Osteoblast (primary cell): ENCODE data around the gene CDT1. TPM values are rescaled to one million over a fixed set of nuclear protein-coding genes. Genes with fewer than 3 reads are reported as not detected.

Source experiments
- DNase-seq: peaks from one replicate; pipeline ENCODE4 v3.0.0; 2011; ENCODE audit warnings: low spot score, mixed read lengths; ENCODE audit not compliant: insufficient read length; ENCODE audit errors: missing footprints
- H2AFZ ChIP-seq: 2 replicates; pipeline ENCODE4 v1.6.0; 2011; ENCODE audit warnings: mild to moderate bottlenecking, low read length
- H3K27ac ChIP-seq: 2 replicates; pipeline ENCODE4 v1.5.1; 2011; ENCODE audit warnings: mild to moderate bottlenecking, low read depth, low read length, moderate library complexity
- H3K27me3 ChIP-seq: 2 replicates; pipeline ENCODE4 v1.6.0; 2012; ENCODE audit warnings: mild to moderate bottlenecking, control low read depth, inconsistent platforms, low read length, moderate library complexity; ENCODE audit not compliant: insufficient read depth
- H3K36me3 ChIP-seq: 2 replicates; pipeline ENCODE4 v1.5.1; 2011; ENCODE audit warnings: mild to moderate bottlenecking, low read length, control low read depth, moderate library complexity; ENCODE audit not compliant: insufficient read depth
- H3K4me1 ChIP-seq: 2 replicates; pipeline ENCODE4 v1.5.1; 2011; ENCODE audit warnings: mild to moderate bottlenecking, low read length, control low read depth, moderate library complexity; ENCODE audit not compliant: insufficient read depth
- H3K4me2 ChIP-seq: 2 replicates; pipeline ENCODE4 v1.6.0; 2011; ENCODE audit warnings: mild to moderate bottlenecking, low read length; ENCODE audit not compliant: insufficient read depth
- H3K4me3 ChIP-seq: fragments of 200-600 bp; sonication (generic); 3 replicates; pipeline ENCODE4 v1.5.1; 2012; ENCODE audit warnings: mild to moderate bottlenecking, low read length, inconsistent platforms; ENCODE audit not compliant: insufficient read depth
- H3K79me2 ChIP-seq: 2 replicates; pipeline ENCODE4 v1.6.0; 2012; ENCODE audit warnings: mild to moderate bottlenecking, low read length, control low read depth, inconsistent platforms; ENCODE audit not compliant: insufficient read depth
- H3K9me3 ChIP-seq: 2 replicates; pipeline ENCODE4 v1.5.1; 2011; ENCODE audit warnings: low read depth, low read length, control low read depth
- H4K20me1 ChIP-seq: 2 replicates; pipeline ENCODE4 v1.6.0; 2012; ENCODE audit warnings: mild to moderate bottlenecking, low read length, control low read depth; ENCODE audit not compliant: insufficient read depth
- total RNA-seq: library from RNA; depleted of rRNA; stranded (reverse); fragments of >200 nt; gene quantifications from 2 replicates; pipeline ENCODE4 v1.2.3, GENCODE V29; 2012
- TF ChIP-seq, protein P1 (sequence below): IDR thresholded peaks from 2 replicates; pipeline ENCODE4 v1.5.1; 2011; ENCODE audit warnings: mild to moderate bottlenecking, low read depth, low read length, moderate library complexity; ENCODE audit errors: extremely low read depth

Gene CDT1
- total RNA-seq, 1 donor, result 2.9 TPM

DNA sequence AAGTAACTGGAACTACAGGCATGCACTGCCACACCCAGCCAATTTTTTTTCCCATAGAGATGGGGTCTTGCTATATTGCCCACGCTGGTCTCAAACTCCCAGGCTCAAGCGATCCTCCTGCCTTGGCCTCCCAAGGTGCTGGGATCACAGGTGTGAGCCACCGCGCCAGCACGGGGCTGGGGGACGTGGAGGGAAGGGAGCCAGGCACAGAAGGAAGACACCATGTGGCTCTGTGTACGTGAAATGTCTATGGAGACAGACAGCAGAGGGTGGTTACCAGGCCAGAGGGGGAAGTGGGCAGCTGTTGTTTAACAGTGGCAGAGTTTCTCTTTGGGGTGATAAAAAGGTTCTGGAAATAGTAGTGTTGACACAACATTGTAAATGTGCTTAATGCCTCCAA lies 14.0 kb upstream of the CDT1 start:
- Histone ChIP-seq H3K27ac (no peak overlapping the region), H4K20me1 (no peaks in the 10 kb centered on the region), H3K9me3 (no peaks in the 10 kb centered on the region), H3K79me2 (no peaks in the 10 kb centered on the region), H3K4me1 (peaks cover 21% of the 10 kb centered on the region), H3K4me3 (no peak overlapping the region), H3K27me3 (no peaks in the 10 kb centered on the region), H3K36me3 (no peaks in the 10 kb centered on the region), H3K4me2 (no peak overlapping the region), H2AFZ (no peak overlapping the region)
- DNase-seq, result peak; percentile 38
- TF ChIP-seq, protein P1, sequence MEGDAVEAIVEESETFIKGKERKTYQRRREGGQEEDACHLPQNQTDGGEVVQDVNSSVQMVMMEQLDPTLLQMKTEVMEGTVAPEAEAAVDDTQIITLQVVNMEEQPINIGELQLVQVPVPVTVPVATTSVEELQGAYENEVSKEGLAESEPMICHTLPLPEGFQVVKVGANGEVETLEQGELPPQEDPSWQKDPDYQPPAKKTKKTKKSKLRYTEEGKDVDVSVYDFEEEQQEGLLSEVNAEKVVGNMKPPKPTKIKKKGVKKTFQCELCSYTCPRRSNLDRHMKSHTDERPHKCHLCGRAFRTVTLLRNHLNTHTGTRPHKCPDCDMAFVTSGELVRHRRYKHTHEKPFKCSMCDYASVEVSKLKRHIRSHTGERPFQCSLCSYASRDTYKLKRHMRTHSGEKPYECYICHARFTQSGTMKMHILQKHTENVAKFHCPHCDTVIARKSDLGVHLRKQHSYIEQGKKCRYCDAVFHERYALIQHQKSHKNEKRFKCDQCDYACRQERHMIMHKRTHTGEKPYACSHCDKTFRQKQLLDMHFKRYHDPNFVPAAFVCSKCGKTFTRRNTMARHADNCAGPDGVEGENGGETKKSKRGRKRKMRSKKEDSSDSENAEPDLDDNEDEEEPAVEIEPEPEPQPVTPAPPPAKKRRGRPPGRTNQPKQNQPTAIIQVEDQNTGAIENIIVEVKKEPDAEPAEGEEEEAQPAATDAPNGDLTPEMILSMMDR, result no peak

DNA sequence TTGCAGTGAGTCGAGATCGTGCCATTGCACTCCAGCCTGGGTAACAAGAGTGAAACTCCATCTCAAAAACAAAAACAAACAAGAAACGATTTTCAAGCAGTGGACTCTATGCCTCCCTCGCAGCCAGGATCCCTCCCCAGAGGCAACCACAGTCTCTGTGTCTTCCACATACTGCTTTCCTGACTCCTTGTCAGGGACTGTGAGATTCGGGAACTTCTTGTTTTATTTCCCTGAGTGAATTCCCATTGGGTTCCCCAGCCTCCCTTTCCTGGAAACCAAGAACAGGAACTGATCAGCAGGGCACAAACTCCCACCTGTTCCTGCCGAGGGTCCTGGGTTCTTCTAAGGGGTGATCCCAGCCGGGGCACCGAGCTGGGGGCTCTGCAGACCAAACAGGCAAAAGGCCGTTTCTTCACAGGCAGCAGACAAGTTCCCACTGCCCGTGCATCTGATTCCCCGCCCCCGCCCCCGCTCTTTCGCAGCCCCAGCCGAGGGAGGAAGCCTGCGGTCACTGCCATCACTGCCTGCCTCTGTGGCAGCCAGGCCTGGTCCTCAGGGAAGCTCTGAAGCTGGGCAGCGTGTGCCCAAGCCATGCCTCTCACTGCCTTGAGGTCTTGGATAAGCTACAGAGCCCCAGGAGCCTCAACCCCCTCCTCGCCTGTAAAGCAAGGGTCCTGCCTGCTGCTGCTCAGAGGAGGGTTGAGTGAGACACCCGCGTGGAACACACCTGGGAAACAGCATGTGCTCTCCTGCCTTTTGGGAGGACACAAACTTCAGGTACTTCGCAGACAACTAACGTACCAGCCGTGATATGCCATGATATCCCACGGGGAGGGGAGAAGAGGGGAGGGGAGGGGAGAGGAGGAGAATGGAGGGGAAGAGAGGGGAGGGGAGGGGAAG lies 13.0 kb upstream of the CDT1 start:
- no peaks in the 10 kb centered on the region for H4K20me1 ChIP-seq
- peak; percentile 93 for DNase-seq
- peak overlapping the region; percentile 51 for H3K27ac ChIP-seq
- H3K27me3 ChIP-seq, result no peaks in the 10 kb centered on the region
- TF ChIP-seq, protein P1, result no peak
- peak overlapping the region; percentile 91 for H2AFZ ChIP-seq
- no peaks in the 10 kb centered on the region for H3K9me3 ChIP-seq
- H3K79me2 ChIP-seq, result no peaks in the 10 kb centered on the region
- H3K36me3 ChIP-seq, result no peaks in the 10 kb centered on the region
- peak overlapping the region; percentile 72 for H3K4me2 ChIP-seq
- peaks cover 21% of the 10 kb centered on the region for H3K4me1 ChIP-seq
- peak overlapping the region; percentile 58 for H3K4me3 ChIP-seq

DNA sequence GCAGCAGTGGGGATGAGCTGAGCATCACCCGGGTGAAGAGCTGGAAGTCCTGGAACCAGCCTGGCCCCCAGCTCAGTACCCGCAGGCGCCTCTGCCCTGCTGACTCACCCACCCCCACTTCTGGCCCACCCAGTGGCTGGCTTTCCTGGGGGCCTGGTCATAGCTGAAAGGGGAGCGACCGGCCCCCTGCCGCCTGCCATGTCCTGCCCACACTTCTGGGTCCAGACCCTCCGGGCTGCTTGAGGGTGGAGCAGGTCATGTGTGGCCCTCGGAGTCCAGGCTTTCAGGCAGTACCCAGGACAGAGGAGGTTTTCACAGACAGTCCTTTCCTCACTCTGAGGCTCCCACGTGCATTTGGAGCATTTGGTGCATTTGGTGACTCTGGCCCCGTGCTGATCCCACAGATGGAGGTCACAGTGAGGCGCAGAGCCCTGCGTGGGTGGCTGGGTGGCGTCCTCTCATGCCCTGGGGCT lies 11.5 kb upstream of the CDT1 start:
- no peaks in the 10 kb centered on the region for H3K79me2 ChIP-seq
- peak; percentile 85 for DNase-seq
- peak overlapping the region; percentile 17 for H3K4me2 ChIP-seq
- peaks cover 21% of the 10 kb centered on the region for H3K4me1 ChIP-seq
- no peaks in the 10 kb centered on the region for H3K36me3 ChIP-seq
- no peaks in the 10 kb centered on the region for H3K27me3 ChIP-seq
- no peak overlapping the region for H3K27ac ChIP-seq
- no peak overlapping the region for H3K4me3 ChIP-seq
- H2AFZ ChIP-seq, result no peak overlapping the region
- TF ChIP-seq, protein P1, result no peak
- no peaks in the 10 kb centered on the region for H3K9me3 ChIP-seq
- no peaks in the 10 kb centered on the region for H4K20me1 ChIP-seq

GRCh38 chr16:88792668-88793250 lies 10.8 kb upstream of the CDT1 start:
- Histone ChIP-seq H4K20me1 (no peaks in the 10 kb centered on the region), H3K36me3 (no peaks in the 10 kb centered on the region), H3K9me3 (no peaks in the 10 kb centered on the region), H3K27me3 (no peaks in the 10 kb centered on the region), H3K4me2 (no peak overlapping the region), H3K79me2 (no peaks in the 10 kb centered on the region), H2AFZ (no peak overlapping the region), H3K27ac (no peak overlapping the region), H3K4me3 (no peak overlapping the region), H3K4me1 (peaks cover 21% of the 10 kb centered on the region)
- peak; percentile 57 for DNase-seq
- TF ChIP-seq, protein P1, result no peak
